ENCODE data around the gene HELZ2.

DNA sequence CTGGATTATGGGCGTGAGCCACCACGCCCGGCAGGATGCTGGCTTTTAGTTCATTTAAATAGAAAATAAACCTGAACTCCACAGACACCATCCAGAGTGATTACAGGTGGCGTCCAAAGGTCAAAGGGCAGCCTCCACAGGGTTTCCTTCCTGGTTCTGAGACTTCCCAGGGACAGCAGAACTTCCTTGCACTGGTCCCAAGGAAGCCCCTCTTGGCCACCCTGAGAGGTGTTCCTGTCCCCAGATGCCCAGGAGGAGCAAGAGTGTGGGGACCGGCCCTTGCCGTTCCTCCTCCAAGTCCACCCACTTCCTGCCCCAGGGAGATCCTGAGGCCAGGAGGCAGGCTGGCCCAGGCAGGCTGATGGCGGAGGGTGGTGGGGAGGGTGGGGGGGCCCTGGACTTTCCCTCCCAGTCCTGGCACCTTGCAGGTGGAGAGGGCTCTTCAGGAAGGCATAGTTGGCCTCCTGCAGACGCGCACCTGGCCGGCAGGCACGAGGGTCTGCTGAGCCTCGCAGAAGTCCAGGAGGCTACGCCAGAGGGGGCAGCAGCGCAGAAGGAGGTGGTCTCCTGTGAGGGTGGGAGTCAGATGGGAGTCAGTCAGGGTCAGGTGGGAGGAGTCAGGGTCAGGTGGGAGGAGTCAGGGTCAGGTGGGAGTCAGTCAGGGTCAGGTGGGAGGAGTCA is 15.1 kb downstream of the HELZ2 start:
- TF ChIP-seq, protein P1, sequence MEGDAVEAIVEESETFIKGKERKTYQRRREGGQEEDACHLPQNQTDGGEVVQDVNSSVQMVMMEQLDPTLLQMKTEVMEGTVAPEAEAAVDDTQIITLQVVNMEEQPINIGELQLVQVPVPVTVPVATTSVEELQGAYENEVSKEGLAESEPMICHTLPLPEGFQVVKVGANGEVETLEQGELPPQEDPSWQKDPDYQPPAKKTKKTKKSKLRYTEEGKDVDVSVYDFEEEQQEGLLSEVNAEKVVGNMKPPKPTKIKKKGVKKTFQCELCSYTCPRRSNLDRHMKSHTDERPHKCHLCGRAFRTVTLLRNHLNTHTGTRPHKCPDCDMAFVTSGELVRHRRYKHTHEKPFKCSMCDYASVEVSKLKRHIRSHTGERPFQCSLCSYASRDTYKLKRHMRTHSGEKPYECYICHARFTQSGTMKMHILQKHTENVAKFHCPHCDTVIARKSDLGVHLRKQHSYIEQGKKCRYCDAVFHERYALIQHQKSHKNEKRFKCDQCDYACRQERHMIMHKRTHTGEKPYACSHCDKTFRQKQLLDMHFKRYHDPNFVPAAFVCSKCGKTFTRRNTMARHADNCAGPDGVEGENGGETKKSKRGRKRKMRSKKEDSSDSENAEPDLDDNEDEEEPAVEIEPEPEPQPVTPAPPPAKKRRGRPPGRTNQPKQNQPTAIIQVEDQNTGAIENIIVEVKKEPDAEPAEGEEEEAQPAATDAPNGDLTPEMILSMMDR (IDR thresholded peaks at IDR 0.05): no peak
- TF ChIP-seq POLR2A (IDR thresholded peaks at IDR 0.05): no peak
- TF ChIP-seq EP300 (IDR thresholded peaks at IDR 0.05): no peak
